HAP-1 (cell line): ENCODE results near the gene CES1.
"Not testable (repeated sequence)": the region's sequence is repeated elsewhere in the genome, so short reads cannot be mapped to it uniquely, and the experiment has no call there.

ENCODE experiments used
- DNase-seq, 2 experiments: peaks; one replicate each; pipeline ENCODE4 v3.0.0-alpha.2; 2016 to 2020; ENCODE audit warnings: low spot score in 2 of 2
- H3K27me3 ChIP-seq: fragments of 250-450 bp; sonication (Bioruptor Pico); 2 replicates; pipeline ENCODE4 v1.5.1; 2020; ENCODE audit warnings: low read depth, mild to moderate bottlenecking, moderate library complexity
- H3K36me3 ChIP-seq: fragments of 250-450 bp; sonication (Bioruptor Pico); replicated peaks from 2 replicates; pipeline ENCODE4 v1.5.1; 2020; ENCODE audit warnings: mild to moderate bottlenecking
- H3K4me1 ChIP-seq: fragments of 250-450 bp; sonication (Bioruptor Pico); 2 replicates; pipeline ENCODE4 v1.5.1; 2020; ENCODE audit warnings: mild to moderate bottlenecking
- H3K4me3 ChIP-seq: fragments of 250-450 bp; sonication (Bioruptor Pico); 2 replicates; pipeline ENCODE4 v1.5.1; 2020; ENCODE audit warnings: mild to moderate bottlenecking, moderate library complexity
- H3K9me3 ChIP-seq: fragments of 250-450 bp; sonication (Bioruptor Pico); 2 replicates; pipeline ENCODE4 v1.5.1; 2020; ENCODE audit warnings: mild to moderate bottlenecking, moderate library complexity
- in situ Hi-C: fragments of 300-500 bp; cut with MboI; formaldehyde crosslinking; loops from 3 replicates; pipeline ENCODE4 v1.14.3; 2020; ENCODE audit warnings: low sequenced_read_pairs, inconsistent platforms, mixed read lengths

The CES1 gene

GRCh38 chr16:55843105-55843395 is 10.2 kb upstream of the CES1 start:
- in situ Hi-C loops = loop anchor here (5.0 to 10.0 kb wide), 2 partner anchors 131 to 378 kb away; no protein-coding TSS in a partner anchor
- Histone ChIP-seq H3K27me3 (peaks cover 10% of the 10 kb centered on the region), H3K9me3 (no peaks in the 10 kb centered on the region), H3K4me1 (no peaks in the 10 kb centered on the region), H3K36me3 (no peaks in the 10 kb centered on the region), H3K4me3 (no peak overlapping the region)
- no peak for DNase-seq

DNA sequence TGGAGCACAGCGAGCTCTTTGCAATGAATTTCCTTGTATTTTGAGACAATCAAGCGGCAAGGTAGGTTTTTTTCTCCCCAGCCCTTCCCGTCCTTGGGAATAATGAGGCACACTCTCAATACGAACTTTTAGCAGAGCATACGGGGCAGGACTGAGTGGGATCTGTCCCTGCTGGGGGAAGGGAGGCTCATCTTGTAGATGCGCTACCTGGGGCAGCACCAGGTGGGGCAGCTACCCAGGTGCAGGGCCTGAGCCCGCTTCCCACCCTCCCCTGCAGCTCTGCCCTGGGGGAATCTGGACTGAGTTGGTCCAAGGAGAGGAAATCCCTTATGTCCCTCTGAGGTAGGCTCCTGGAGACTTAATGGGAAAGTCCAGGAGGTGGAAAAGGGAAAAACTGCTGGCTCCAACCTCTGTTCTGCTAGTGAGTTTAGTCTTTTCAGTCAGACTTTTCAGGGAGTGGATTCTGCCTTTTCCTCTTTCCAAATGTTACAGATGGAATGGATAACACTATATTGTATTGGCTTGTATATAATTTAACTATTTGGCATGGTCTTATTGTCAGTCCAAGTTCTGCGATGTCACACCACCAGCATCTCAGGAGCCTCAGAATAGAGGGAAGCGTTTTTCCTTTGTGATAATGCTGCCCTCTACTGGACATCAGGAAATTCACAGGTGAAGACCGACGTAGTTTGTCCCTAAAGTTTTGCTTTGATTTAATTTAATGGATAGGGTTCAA is 9.6 kb upstream of the CES1 start:
- H3K36me3 ChIP-seq = no peaks in the 10 kb centered on the region
- H3K9me3 ChIP-seq = no peaks in the 10 kb centered on the region
- in situ Hi-C loops = loop anchor here (5.0 to 10.0 kb wide), 2 partner anchors 130 to 378 kb away; no protein-coding TSS in a partner anchor
- H3K4me1 ChIP-seq = no peaks in the 10 kb centered on the region
- peaks cover 9% of the 10 kb centered on the region for H3K27me3 ChIP-seq
- DNase-seq = peak; percentile 38 to 53
- no peak overlapping the region for H3K4me3 ChIP-seq

DNA sequence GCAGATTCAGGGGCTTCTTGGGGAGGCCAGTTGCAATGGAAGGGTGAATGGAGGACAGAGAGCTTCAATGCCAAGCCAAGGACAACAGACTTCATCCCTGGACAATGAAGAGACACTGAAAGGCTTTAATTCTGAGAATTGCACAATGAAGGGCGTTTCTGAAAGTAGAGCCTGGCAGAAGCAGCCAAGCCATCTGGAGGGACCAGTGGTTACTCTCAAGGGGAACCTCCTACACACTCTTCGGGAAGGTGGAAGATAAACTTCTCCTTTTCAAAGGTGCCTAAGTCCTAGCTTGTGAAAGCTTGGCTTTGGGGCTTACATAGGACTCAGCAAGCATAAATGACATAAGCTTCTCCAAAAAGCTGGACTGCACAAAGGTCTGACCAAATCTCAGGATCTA is 6.2 kb upstream of the CES1 start:
- in situ Hi-C loops = no loop called here
- Histone ChIP-seq H3K27me3 (no peaks in the 10 kb centered on the region), H3K9me3 (no peaks in the 10 kb centered on the region), H3K4me3 (no peak overlapping the region), H3K4me1 (no peaks in the 10 kb centered on the region), H3K36me3 (no peaks in the 10 kb centered on the region)
- no peak for DNase-seq

GRCh38 chr16:55836158-55836611 is 3.3 kb upstream of the CES1 start:
- no peaks in the 10 kb centered on the region for H3K27me3 ChIP-seq
- no peak for DNase-seq
- in situ Hi-C loops = no loop called here

GRCh38 chr16:55835581-55835980 is 2.7 kb upstream of the CES1 start:
- in situ Hi-C loops = no loop called here
- H3K27me3 ChIP-seq = no peaks in the 10 kb centered on the region

More at GRCh38 chr16:55836158-55836611, 3.3 kb upstream of the CES1 start:
- H3K9me3 ChIP-seq = no peaks in the 10 kb centered on the region
- no peaks in the 10 kb centered on the region for H3K4me1 ChIP-seq
- H3K36me3 ChIP-seq = no peaks in the 10 kb centered on the region
- H3K4me3 ChIP-seq = no peak overlapping the region

DNA sequence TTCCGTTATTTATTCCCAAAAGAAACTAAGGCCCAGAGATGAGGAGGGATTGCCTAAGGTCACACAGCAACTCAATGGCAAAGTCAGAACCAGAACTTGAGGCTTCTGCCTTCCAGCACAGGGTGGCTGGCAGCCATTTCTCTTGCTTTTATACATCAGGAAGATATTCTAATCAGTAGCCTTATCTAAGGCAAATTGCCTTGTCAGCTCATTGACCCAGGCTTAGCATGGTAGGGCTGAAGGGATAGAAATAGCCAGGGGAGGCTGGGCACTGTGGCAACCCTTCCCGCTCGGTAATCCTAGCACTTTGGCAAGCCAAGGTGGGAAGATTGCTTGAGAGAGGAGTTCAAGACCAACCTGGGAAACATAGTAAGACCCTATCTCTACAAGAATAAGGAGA is 2.3 kb upstream of the CES1 start:
- H3K4me1 ChIP-seq, H3K27me3 ChIP-seq, in situ Hi-C loops, H3K9me3 ChIP-seq, H3K4me3 ChIP-seq, H3K36me3 ChIP-seq, DNase-seq: not testable (repeated sequence)

More at GRCh38 chr16:55835581-55835980, 2.7 kb upstream of the CES1 start:
- DNase-seq = no peak
- Histone ChIP-seq H3K4me1 (no peaks in the 10 kb centered on the region), H3K4me3 (no peak overlapping the region), H3K36me3 (no peaks in the 10 kb centered on the region), H3K9me3 (no peaks in the 10 kb centered on the region)

DNA sequence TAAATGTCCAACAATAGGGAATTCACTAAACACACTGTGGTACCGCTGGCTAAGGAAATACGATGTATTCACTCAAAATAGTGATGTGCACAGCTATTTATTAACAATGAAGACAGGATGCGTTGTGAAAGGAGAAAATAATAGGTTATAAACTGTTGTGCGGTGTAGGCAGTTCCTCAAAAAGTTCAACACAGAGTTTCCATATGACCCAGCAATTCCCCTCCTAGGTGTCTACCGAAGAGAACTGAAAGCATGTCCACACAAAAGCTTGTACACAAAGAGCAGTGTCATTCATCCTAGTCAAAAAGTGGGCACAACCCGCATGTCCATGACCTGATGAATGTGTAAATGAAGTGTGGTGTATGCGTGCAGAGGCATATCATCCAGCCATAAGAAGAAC is 1.2 kb upstream of the CES1 start:
- no peak for DNase-seq
- no peaks in the 10 kb centered on the region for H3K36me3 ChIP-seq
- no peaks in the 10 kb centered on the region for H3K27me3 ChIP-seq
- in situ Hi-C loops = no loop called here
- no peak overlapping the region for H3K4me3 ChIP-seq
- H3K9me3 ChIP-seq = no peaks in the 10 kb centered on the region
- H3K4me1 ChIP-seq = no peaks in the 10 kb centered on the region

GRCh38 chr16:55832425-55832772 is 497 bp downstream of the CES1 start:
- H3K27me3 ChIP-seq = no peaks in the 10 kb centered on the region
- H3K4me3 ChIP-seq = no peak overlapping the region
- H3K4me1 ChIP-seq = no peaks in the 10 kb centered on the region
- H3K9me3 ChIP-seq = no peaks in the 10 kb centered on the region
- no peaks in the 10 kb centered on the region for H3K36me3 ChIP-seq
- no peak for DNase-seq
- in situ Hi-C loops = no loop called here

GRCh38 chr16:55830658-55831294 is 2.1 kb downstream of the CES1 start:
- Histone ChIP-seq H3K4me3 (no peak overlapping the region), H3K27me3 (no peaks in the 10 kb centered on the region), H3K9me3 (no peaks in the 10 kb centered on the region), H3K4me1 (no peaks in the 10 kb centered on the region), H3K36me3 (no peaks in the 10 kb centered on the region)
- DNase-seq = no peak
- in situ Hi-C loops = no loop called here

- not testable (repeated sequence) for H3K27me3 ChIP-seq, DNase-seq, H3K4me3 ChIP-seq, H3K4me1 ChIP-seq, H3K36me3 ChIP-seq, H3K9me3 ChIP-seq
- in situ Hi-C loops = loop anchor here (10.0 kb wide), 1 partner anchor 54 kb away; no protein-coding TSS in a partner anchor
These were observed 3.7 kb downstream of the CES1 start for GRCh38 chr16:55829232-55829631.

DNA sequence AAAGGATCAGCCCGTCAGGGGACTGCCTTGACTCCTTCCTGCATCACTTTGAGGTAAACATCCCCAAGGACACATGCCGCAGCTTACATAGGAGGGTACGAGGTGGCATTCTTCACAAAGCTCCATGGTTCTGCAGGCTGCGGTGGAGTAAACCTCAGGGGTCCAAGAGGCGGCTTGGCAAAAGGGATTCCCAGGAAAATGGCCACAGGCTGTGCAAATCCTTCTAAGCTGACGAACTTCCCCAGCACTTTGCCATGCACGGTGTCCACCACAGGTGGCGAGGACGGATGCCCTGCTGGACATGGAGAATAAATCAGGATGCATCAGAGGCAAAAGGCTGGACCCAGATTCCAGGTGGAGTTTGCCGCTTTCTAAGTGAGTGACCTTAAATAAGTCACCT is 4.2 kb downstream of the CES1 start:
- H3K36me3 ChIP-seq = no peaks in the 10 kb centered on the region
- H3K9me3 ChIP-seq = no peaks in the 10 kb centered on the region
- no peak overlapping the region for H3K4me3 ChIP-seq
- DNase-seq = no peak
- H3K4me1 ChIP-seq = no peaks in the 10 kb centered on the region
- in situ Hi-C loops = loop anchor here (10.0 kb wide), 1 partner anchor 54 kb away; no protein-coding TSS in a partner anchor
- H3K27me3 ChIP-seq = no peaks in the 10 kb centered on the region

DNA sequence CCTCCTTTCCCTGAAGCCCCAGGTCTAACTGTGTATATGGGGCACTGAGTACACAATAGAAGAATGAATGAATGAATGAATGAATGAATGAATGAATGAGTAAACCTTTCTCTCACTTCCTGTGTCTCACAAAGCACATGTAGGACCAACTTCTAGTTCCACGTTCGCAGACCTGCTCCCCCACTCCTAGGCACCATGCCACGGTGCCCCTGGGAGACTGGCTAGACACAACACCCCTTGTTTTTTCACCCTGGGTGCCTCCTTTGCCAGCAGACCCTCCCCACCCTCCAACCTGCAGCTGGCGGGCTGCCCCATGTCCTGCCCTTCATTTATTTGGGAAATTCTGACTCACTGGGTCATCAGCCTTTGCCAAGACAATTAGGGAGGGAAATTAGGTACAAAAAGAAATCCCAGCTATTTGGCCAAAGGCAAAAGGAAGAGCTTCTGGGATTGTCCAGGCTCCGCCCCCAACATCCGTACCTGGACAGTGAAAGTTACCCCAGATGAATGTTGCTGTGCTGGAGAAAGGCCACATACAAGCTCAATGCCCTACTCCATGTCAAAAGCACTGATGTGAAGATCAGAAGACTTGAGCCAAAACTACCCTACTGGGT is 7.7 kb downstream of the CES1 start:
- Histone ChIP-seq H3K9me3 (no peaks in the 10 kb centered on the region), H3K27me3 (no peaks in the 10 kb centered on the region), H3K4me3 (no peak overlapping the region), H3K36me3 (no peaks in the 10 kb centered on the region), H3K4me1 (no peaks in the 10 kb centered on the region)
- in situ Hi-C loops = loop anchor here (10.0 kb wide), 1 partner anchor 50 kb away; no protein-coding TSS in a partner anchor
- DNase-seq = no peak

GRCh38 chr16:55824473-55825000 is 8.4 kb downstream of the CES1 start:
- H3K27me3 ChIP-seq = no peaks in the 10 kb centered on the region
- H3K36me3 ChIP-seq = no peaks in the 10 kb centered on the region
- H3K4me3 ChIP-seq = no peak overlapping the region
- DNase-seq = no peak
- H3K9me3 ChIP-seq = no peaks in the 10 kb centered on the region
- no peaks in the 10 kb centered on the region for H3K4me1 ChIP-seq
- in situ Hi-C loops = loop anchor here (10.0 kb wide), 1 partner anchor 50 kb away; no protein-coding TSS in a partner anchor

DNA sequence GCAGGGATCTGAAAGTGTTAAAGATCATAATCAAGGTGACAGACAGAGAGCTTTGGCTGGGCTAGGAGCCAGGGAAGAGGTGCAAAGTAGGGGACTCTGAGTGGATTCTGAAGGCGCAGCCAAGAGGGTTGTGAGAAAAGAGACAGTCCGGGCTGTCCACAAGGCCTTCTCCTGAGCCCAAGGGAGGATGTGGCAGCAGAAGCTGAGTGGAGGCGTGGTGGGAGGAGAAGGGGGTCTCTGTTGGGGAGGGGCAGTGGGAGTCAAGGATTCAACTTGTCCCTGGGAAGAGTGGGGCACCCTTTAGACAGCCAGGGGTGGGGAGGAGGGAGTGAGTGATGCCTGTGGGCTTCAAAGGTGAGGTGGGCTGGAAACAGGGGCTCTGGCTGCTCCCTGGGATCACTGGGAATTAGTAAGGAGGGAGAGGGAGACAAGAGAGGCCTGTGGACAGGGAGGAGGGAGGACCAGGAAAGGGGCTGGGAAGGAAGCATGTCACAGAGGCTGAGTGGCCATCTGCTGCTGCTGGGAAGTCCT is 10.6 kb downstream of the CES1 start:
- in situ Hi-C loops = loop anchor here (10.0 kb wide), 1 partner anchor 48 kb away; no protein-coding TSS in a partner anchor
- no peak for DNase-seq
- Histone ChIP-seq H3K27me3 (no peaks in the 10 kb centered on the region), H3K4me1 (no peaks in the 10 kb centered on the region), H3K9me3 (no peaks in the 10 kb centered on the region), H3K4me3 (no peak overlapping the region), H3K36me3 (no peaks in the 10 kb centered on the region)
